Ovary (tissue), 9 donors: ENCODE results near the gene RAPGEFL1. TPM values are rescaled to one million over a fixed set of nuclear protein-coding genes. Genes with fewer than 3 reads are reported as not detected.

Experiments used
- DNase-seq, 5 donors: peaks; one replicate each; pipeline ENCODE4 v3.0.0-alpha.2; 2019 to 2020
- H3K27ac ChIP-seq, 2 donors: fragments of 200-600 bp; one replicate each; pipeline versions ENCODE4 v1.5.1 to v1.8.0; 2019 to 2022
- H3K27me3 ChIP-seq: fragments of 200-600 bp; one replicate; pipeline ENCODE4 v1.8.0; 2022
- H3K36me3 ChIP-seq: fragments of 200-600 bp; sonication (generic); one replicate; pipeline ENCODE4 v1.5.1; 2019
- H3K4me1 ChIP-seq: one replicate; pipeline ENCODE4 v1.8.1; 2013; ENCODE audit warnings: mild to moderate bottlenecking, moderate library complexity; ENCODE audit not compliant: insufficient read depth
- H3K4me3 ChIP-seq: fragments of 200-600 bp; sonication (generic); one replicate; pipeline ENCODE4 v1.5.1; 2017
- H3K9me3 ChIP-seq, 2 donors: fragments of 200-600 bp in 1 of 2; sonication (generic) in 1 of 2; one replicate each; pipeline versions ENCODE4 v1.5.1 to v1.8.1; 2013 to 2019; ENCODE audit warnings: mild to moderate bottlenecking in 1 of 2, moderate library complexity in 1 of 2
- CTCF ChIP-seq, 3 donors: fragments of 450-650 bp in 2 of 3; fragments of 200-600 bp in 1 of 3; IDR thresholded peaks; one replicate each; pipeline versions ENCODE4 v1.5.1 to v1.8.0; 2016 to 2022; ENCODE audit warnings: antibody characterized with exemption in 3 of 3, mild to moderate bottlenecking in 1 of 3
- EP300 ChIP-seq: sonication (generic); formaldehyde crosslinking; IDR thresholded peaks from one replicate; pipeline ENCODE4 v1.6.1; 2017; ENCODE audit warnings: antibody characterized with exemption
- POLR2A ChIP-seq: fragments of 450-650 bp; IDR thresholded peaks from one replicate; pipeline ENCODE4 v1.6.1; 2017; ENCODE audit warnings: antibody characterized with exemption, mild to moderate bottlenecking, moderate library complexity
- WGBS, 3 donors: extraction: QIAGEN DNeasy Blood & Tissue Kit in 1 of 3; methylation state at CpG; one replicate each; pipeline versions ENCODE4 v1.1.5 to v1.1.7; 2013 to 2017; 5-methylcytosine and 5-hydroxymethylcytosine counted together
- intact Hi-C, 4 donors: fragments of 100-400 bp; cut with DNase I; formaldehyde crosslinking; loops; one replicate each; pipeline versions ENCODE4 v1.11.0 to v1.15.1; 2022 to 2023
- polyA plus RNA-seq, 2 donors: library from polyadenylated mRNA; stranded (reverse); fragments of 200-250 nt in 1 of 2; fragments of 350-450 nt in 1 of 2; fragmentation: Illumina TruSeq in 1 of 2; extraction: RNeasy Lipid Tissue Mini Kit (QIAGEN cat#74804) in 1 of 2; gene quantifications; one replicate each; pipeline ENCODE4 v1.2.3, GENCODE V29; 2013 to 2014
- total RNA-seq, 7 donors: library from RNA; depleted of rRNA in 2 of 7; stranded (reverse); fragments of >200 nt in 2 of 7; fragmentation: NEBNext Ultra II Directional in 3 of 7; extraction: Animal tissue kit (Norgen Biotek cat#: 25700) in 3 of 7; gene quantifications; one replicate each; pipeline versions ENCODE4 v1.1.0 to v1.2.4, GENCODE V29; 2016 to 2023
- donor health status: DM: no; HTN: no; CAD: no; lungs with moderate emphysema.
- donor health status: DM: no; HTN: no; CAD: no.
- donor health status: Bipolar disorder and iron deficiency.
- donor health status: DM: yes; HTN: yes; CAD: no.
- donor health status: DM: no; HTN: no; CAD: no.
- donor health status: DM: yes; HTN: yes; CAD: no.

RAPGEFL1 gene
- total and polyA plus RNA-seq, 9 donors: 1.4 to 9.1 (median 5.3) TPM

DNA sequence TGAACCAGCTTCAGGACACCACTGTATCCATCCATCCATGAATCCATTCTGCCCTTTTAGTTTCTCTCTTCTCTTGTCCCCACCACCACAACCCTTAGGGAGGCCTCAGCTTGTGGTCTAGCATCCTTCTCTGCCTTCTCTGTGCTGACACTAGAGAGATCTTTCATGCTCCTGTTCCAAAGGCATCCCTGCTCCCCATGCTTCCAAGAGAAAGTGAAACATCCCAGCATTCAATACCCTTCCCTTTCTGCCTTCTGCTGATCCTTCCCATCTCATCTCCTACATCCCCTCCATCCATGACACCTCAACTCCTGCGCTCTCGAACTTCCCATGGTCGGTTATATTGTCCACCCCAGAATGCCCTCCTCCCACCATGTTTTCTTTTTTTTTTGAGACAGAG, 10.0 kb downstream of the RAPGEFL1 start:
- DNase-seq: no peak
- H3K27ac ChIP-seq: no peak overlapping the region
- TF ChIP-seq POLR2A (no peak), EP300 (no peak), CTCF (IDR thresholded peaks at IDR 0.05) (no peak)
- no peak overlapping the region for H3K4me3 ChIP-seq
- no peaks in the 10 kb centered on the region for H3K36me3 ChIP-seq
- WGBS, 3 donors: 88 to 93% (median 90%) methylated on average over 3 of the region's 3 CpGs
- peaks cover 5% of the 10 kb centered on the region for H3K4me1 ChIP-seq
- intact Hi-C loops: loop anchor here in 1 of 4 donors (10.0 kb wide), 1 partner anchor 172 kb away; the partner anchor contains the start of gene CSF3
- no peaks in the 10 kb centered on the region for H3K27me3 ChIP-seq
- no peaks in the 10 kb centered on the region for H3K9me3 ChIP-seq

DNA sequence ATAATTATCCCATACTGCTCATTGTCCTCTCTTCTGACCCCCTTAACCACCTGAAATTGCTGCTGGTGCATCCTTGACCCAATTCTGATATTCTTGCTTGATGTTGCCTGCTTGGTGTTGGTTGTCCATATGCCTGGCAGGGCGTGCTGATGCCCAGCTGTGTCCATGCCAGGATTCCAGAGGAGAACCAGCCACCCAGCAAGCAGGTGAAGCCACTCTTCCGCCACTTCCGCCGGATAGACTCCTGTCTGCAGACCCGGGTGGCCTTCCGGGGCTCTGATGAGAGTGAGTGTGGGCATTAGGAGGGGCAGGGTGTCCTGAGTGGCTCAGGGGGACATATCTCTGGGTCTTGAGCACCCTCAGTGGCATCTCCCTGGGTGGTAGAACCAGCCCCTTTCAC, 11.4 kb downstream of the RAPGEFL1 start:
- Histone ChIP-seq H3K9me3 (no peaks in the 10 kb centered on the region), H3K4me3 (no peak overlapping the region), H3K27ac (no peak overlapping the region), H3K36me3 (no peaks in the 10 kb centered on the region), H3K27me3 (no peaks in the 10 kb centered on the region), H3K4me1 (peaks cover 5% of the 10 kb centered on the region)
- intact Hi-C loops: loop anchor here in 1 of 4 donors (10.0 kb wide), 1 partner anchor 174 kb away; the partner anchor contains the start of gene CSF3
- no peak for DNase-seq
- 92 to 95% (median 93%) methylated on average over 6 of the region's 6 CpGs for WGBS, 3 donors
- TF ChIP-seq EP300 (no peak), POLR2A (no peak), CTCF (IDR thresholded peaks at IDR 0.05) (no peak)

- Histone ChIP-seq H3K4me1 (peaks cover 5% of the 10 kb centered on the region), H3K27ac (no peak overlapping the region), H3K9me3 (no peaks in the 10 kb centered on the region), H3K36me3 (no peaks in the 10 kb centered on the region), H3K27me3 (no peaks in the 10 kb centered on the region), H3K4me3 (peak overlapping the region; percentile 65)
- 61 to 70% (median 61%) methylated on average over 15 of the region's 15 CpGs for WGBS, 3 donors
- no peak for TF ChIP-seq EP300
- no peak for TF ChIP-seq CTCF (IDR thresholded peaks at IDR 0.05)
- no peak for TF ChIP-seq POLR2A
- intact Hi-C loops: loop anchor here in 1 of 4 donors (10.0 kb wide), 1 partner anchor 164 kb away; no protein-coding TSS in a partner anchor
- no peak for DNase-seq
These were observed 13.1 kb downstream of the RAPGEFL1 start for GRCh38 chr17:40190197-40191021.

- Histone ChIP-seq H3K4me3 (peak overlapping the region; percentile 65), H3K36me3 (no peaks in the 10 kb centered on the region), H3K4me1 (peaks cover 5% of the 10 kb centered on the region), H3K9me3 (no peaks in the 10 kb centered on the region), H3K27ac (peak overlapping the region; percentile 43 to 46), H3K27me3 (no peaks in the 10 kb centered on the region)
- TF ChIP-seq POLR2A (no peak), CTCF (IDR thresholded peaks at IDR 0.05) (peak; percentile 31 to 60 (median 56))
- peak; percentile 77 to 85 (median 82) for DNase-seq
- WGBS, 3 donors: 0 to 2% (median 1%) methylated on average over 45 to 60 of the region's 60 CpGs
- intact Hi-C loops: loop anchor here in 1 of 4 donors (10.0 kb wide), 1 partner anchor 163 kb away; no protein-coding TSS in a partner anchor
These were observed 14.3 kb downstream of the RAPGEFL1 start for GRCh38 chr17:40191237-40192208.
